Activated T-helper 1 cell treated with anti-CD3 and anti-CD28 coated beads, Interleukin-12 subunit alpha, Interleukin-12 subunit beta, Interleukin-2, Interleukin-4 antibody, amounts not matched to agents 30 ng/mL and 10 ng/mL and 1 ng/mL, durations not matched to agents 14 hours and 24 hours and 36 hours (primary cell): ENCODE results near the gene GADL1. TPM values are rescaled to one million over a fixed set of nuclear protein-coding genes. Genes with fewer than 3 reads are reported as not detected.
A peak's percentile ranks its signal among the peaks of the same experiment; 100 is the strongest.

ENCODE experiments used
- DNase-seq: peaks from one replicate; pipeline ENCODE4 v3.0.0; 2021; ENCODE audit warnings: low spot score
- H3K27ac Mint-ChIP-seq: one replicate; pipeline ENCODE4 v1.8.0; 2021; ENCODE audit warnings: mild to moderate bottlenecking, mixed read lengths
- H3K27me3 Mint-ChIP-seq: one replicate; pipeline ENCODE4 v1.8.0; 2022; ENCODE audit warnings: mild to moderate bottlenecking, moderate library complexity, mixed read lengths; ENCODE audit not compliant: insufficient read depth
- H3K36me3 Mint-ChIP-seq: one replicate; pipeline ENCODE4 v1.8.0; 2021; ENCODE audit warnings: low read depth, mixed read lengths
- H3K4me1 Mint-ChIP-seq: one replicate; pipeline ENCODE4 v1.8.0; 2021; ENCODE audit warnings: low read depth, mixed read lengths
- H3K4me3 Mint-ChIP-seq: one replicate; pipeline ENCODE4 v1.8.0; 2021; ENCODE audit warnings: mild to moderate bottlenecking, moderate library complexity, mixed read lengths
- H3K9me3 Mint-ChIP-seq: one replicate; pipeline ENCODE4 v1.8.0; 2021; ENCODE audit warnings: mixed read lengths
- intact Hi-C: fragments of 100-400 bp; cut with micrococcal nuclease; formaldehyde crosslinking; loops from one replicate; pipeline ENCODE4 v1.15.1; 2024
- total RNA-seq: library from RNA; stranded (reverse); gene quantifications from 2 replicates; pipeline ENCODE4 v1.2.3, GENCODE V29; 2022

Gene GADL1
- total RNA-seq, 1 donor from 2014 or later, result not detected

GRCh38 chr3:30699927-30700326 is 194.5 kb downstream of the GADL1 start:
- no peak for DNase-seq
- no peaks in the 10 kb centered on the region for H3K27me3 Mint-ChIP-seq
- peaks cover 19% of the 10 kb centered on the region for H3K4me1 Mint-ChIP-seq
- H3K9me3 Mint-ChIP-seq, result no peaks in the 10 kb centered on the region
- intact Hi-C loops, result loop anchor here (10.0 kb wide), 1 partner anchor 225 kb away; no protein-coding TSS in a partner anchor
- H3K4me3 Mint-ChIP-seq, result no peak overlapping the region
- no peak overlapping the region for H3K27ac Mint-ChIP-seq
- H3K36me3 Mint-ChIP-seq, result peaks cover 54% of the 10 kb centered on the region

GRCh38 chr3:30698549-30698948 is 195.9 kb downstream of the GADL1 start:
- peaks cover 14% of the 10 kb centered on the region for H3K4me1 Mint-ChIP-seq
- H3K27me3 Mint-ChIP-seq, result no peaks in the 10 kb centered on the region
- peaks cover 59% of the 10 kb centered on the region for H3K36me3 Mint-ChIP-seq
- H3K9me3 Mint-ChIP-seq, result no peaks in the 10 kb centered on the region
- no peak overlapping the region for H3K4me3 Mint-ChIP-seq
- H3K27ac Mint-ChIP-seq, result no peak overlapping the region
- DNase-seq, result no peak
- intact Hi-C loops, result loop anchor here (10.0 kb wide), 1 partner anchor 224 kb away; no protein-coding TSS in a partner anchor

DNA sequence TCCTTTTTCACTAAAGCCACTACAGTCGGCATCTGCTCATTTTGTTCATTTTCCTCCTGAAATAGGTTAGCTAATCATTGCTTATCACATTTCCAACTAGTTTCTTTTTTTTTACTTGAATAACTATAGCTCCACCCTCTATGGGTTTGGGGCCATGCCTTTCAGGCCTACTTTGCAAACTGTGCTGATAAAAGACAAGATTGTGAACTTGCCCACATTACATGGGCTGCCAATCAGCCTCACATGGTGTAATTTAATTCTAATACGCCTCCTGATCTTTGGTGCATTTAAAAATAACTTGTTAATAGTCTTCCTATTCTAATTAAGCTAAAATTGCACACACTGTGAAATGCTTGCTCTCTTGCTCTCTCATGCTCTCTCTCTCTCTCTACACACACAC is 197.6 kb downstream of the GADL1 start:
- DNase-seq, result no peak
- Mint-ChIP-seq H3K4me3 (no peak overlapping the region), H3K27ac (no peak overlapping the region), H3K36me3 (peaks cover 71% of the 10 kb centered on the region), H3K27me3 (no peaks in the 10 kb centered on the region), H3K4me1 (peaks cover 29% of the 10 kb centered on the region), H3K9me3 (no peaks in the 10 kb centered on the region)
- intact Hi-C loops, result loop anchor here (10.0 kb wide), 1 partner anchor 222 kb away; no protein-coding TSS in a partner anchor

DNA sequence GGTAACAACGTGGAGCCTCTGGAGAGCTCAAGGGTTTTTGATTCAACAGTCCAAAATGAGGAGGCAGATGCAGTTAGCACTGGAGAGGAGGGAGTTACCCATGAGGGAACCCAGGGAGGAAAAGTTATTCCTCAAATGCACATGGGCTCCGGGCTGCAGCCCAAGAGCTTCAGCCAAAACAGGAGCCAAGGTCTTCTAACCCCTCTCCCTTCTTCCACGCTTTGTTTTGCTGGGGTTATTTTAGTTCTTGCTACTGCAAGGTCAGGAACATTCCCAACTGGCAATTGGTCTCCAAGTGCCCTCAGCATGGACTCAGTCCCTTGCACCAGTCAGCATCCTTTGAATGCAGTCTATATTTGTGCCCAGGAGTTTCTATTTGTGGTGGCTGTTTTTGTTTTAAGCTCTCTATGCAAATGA is 198.1 kb downstream of the GADL1 start:
- intact Hi-C loops, result loop anchor here (10.0 kb wide), 1 partner anchor 222 kb away; no protein-coding TSS in a partner anchor
- H3K27me3 Mint-ChIP-seq, result no peaks in the 10 kb centered on the region
- H3K9me3 Mint-ChIP-seq, result no peaks in the 10 kb centered on the region
- DNase-seq, result no peak
- H3K27ac Mint-ChIP-seq, result no peak overlapping the region
- H3K36me3 Mint-ChIP-seq, result peaks cover 70% of the 10 kb centered on the region
- peaks cover 32% of the 10 kb centered on the region for H3K4me1 Mint-ChIP-seq
- H3K4me3 Mint-ChIP-seq, result no peak overlapping the region

DNA sequence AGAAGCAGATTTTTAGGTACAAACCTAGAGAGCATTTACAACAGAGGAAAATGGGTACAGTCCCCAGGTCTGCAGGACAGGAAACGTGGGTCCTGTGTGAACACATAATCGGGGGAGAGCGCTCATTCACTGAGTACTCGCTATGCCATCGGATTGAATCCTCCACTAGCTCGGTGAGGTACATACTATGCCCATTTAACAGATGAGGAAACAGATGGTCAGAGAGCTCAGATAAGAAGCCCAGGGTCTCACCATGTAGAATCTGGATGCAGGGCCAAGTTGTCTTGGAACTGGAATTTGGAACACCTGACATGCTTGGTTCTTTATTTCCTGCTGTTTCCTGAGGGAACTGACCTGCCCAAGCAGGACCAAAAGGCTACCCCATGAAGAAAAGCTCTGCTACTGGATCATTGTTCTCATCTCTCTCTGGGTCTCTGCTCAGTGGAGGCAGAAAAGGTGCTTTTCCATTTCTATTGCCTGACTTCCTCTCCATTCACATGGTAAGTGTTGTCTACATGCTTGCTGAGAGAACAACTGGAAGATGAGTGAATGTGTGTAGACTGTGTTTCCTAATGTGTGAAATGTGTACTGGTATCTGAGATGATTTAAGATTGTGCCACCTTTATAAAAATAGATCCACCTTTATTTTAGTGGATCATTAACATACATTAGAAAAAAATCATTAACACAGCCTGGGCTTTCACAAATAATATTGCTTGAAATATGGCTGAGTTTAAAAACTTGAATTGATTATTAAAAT is 199.0 kb downstream of the GADL1 start:
- Mint-ChIP-seq H3K27ac (peak overlapping the region; percentile 55), H3K27me3 (no peaks in the 10 kb centered on the region), H3K4me1 (peaks cover 41% of the 10 kb centered on the region), H3K4me3 (no peak overlapping the region), H3K9me3 (no peaks in the 10 kb centered on the region), H3K36me3 (peaks cover 67% of the 10 kb centered on the region)
- intact Hi-C loops, result loop anchor here (10.0 kb wide), 1 partner anchor 221 kb away; no protein-coding TSS in a partner anchor
- no peak for DNase-seq

DNA sequence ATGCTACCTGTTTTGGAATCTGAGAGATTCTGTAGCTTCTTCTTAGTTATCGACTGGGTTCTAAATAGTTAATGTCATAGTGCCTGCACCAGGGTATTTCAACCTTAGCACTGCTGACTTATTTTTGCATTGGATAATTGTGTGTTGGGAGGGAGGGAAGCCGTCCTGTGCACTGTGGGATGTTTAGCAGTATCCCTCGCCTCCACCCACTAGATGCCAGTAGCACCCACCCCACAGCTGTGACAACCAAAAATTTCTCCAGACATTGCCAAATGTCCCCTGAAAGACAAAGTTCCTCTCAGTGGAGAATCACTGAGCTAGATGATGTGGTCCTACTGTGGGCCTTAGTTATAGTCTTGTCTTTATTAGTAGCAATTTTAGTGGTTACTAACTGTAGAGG is 199.8 kb downstream of the GADL1 start:
- H3K4me1 Mint-ChIP-seq, result peaks cover 49% of the 10 kb centered on the region
- no peaks in the 10 kb centered on the region for H3K9me3 Mint-ChIP-seq
- H3K27ac Mint-ChIP-seq, result no peak overlapping the region
- no peak overlapping the region for H3K4me3 Mint-ChIP-seq
- intact Hi-C loops, result loop anchor here (5.0 to 10.0 kb wide), 2 partner anchors 177 to 220 kb away; no protein-coding TSS in a partner anchor
- no peaks in the 10 kb centered on the region for H3K27me3 Mint-ChIP-seq
- H3K36me3 Mint-ChIP-seq, result peaks cover 71% of the 10 kb centered on the region
- DNase-seq, result no peak

DNA sequence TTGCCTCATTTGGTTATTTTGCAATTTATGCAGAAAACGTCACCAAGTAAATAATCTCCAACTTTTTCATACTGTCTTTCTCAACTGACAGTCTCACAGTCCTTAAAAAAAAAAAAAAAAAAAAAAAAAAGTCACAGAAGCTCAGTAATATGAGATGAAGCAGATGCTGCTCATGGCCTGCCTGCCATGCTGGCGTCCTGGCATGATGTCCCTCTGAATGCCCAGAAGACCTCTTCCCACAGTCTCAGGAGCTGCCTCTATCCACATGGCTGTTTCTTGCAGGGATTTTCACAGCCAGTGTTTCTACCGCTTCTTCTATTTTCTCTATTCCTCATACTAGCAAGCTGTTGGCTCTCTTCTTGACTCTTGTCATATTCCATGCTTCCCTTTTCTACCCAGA is 200.3 kb downstream of the GADL1 start:
- Mint-ChIP-seq H3K36me3 (peaks cover 73% of the 10 kb centered on the region), H3K4me3 (no peak overlapping the region), H3K27ac (no peak overlapping the region), H3K9me3 (no peaks in the 10 kb centered on the region), H3K27me3 (no peaks in the 10 kb centered on the region), H3K4me1 (peaks cover 55% of the 10 kb centered on the region)
- no peak for DNase-seq
- intact Hi-C loops, result loop anchor here (5.0 to 10.0 kb wide), 2 partner anchors 177 to 219 kb away; no protein-coding TSS in a partner anchor

DNA sequence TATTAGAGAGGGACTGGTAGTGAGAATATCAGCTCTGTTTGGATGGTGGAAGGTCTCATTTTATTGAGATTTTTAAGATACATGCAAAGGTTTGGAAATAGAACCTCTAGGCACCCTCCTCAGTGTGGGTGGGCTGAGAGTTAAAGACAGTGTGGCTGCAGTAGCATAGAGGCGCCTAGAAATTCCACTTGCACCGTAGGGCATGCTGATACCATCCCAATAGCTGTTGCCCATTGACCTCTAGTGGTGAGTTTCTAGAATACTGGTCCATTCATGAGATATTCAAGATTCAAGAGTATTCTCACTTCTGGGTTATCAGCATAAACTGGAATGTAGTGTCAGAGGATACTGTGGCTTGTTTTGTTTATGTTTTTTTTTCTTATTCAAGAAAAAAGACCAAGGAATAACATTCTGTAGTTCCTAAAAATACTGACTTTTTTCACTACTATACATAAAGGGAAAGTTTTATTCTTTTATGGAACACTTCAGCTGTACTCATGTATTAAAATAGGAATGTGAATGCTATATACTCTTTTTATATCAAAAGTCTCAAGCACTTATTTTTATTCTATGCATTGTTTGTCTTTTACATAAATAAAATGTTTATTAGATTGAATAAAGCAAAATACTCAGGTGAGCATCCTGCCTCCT is 200.9 kb downstream of the GADL1 start:
- peak overlapping the region; percentile 41 for H3K27ac Mint-ChIP-seq
- intact Hi-C loops, result loop anchor here (1.0 to 10.0 kb wide), 8 partner anchors 49 to 651 kb away; no protein-coding TSS in a partner anchor
- H3K27me3 Mint-ChIP-seq, result no peaks in the 10 kb centered on the region
- peaks cover 60% of the 10 kb centered on the region for H3K4me1 Mint-ChIP-seq
- H3K9me3 Mint-ChIP-seq, result no peaks in the 10 kb centered on the region
- no peak for DNase-seq
- H3K4me3 Mint-ChIP-seq, result no peak overlapping the region
- peaks cover 73% of the 10 kb centered on the region for H3K36me3 Mint-ChIP-seq

- Mint-ChIP-seq H3K27ac (peak overlapping the region; percentile 20), H3K4me3 (no peak overlapping the region), H3K36me3 (peaks cover 74% of the 10 kb centered on the region), H3K27me3 (no peaks in the 10 kb centered on the region), H3K4me1 (peaks cover 69% of the 10 kb centered on the region), H3K9me3 (no peaks in the 10 kb centered on the region)
- DNase-seq, result no peak
- intact Hi-C loops, result loop anchor here (1.0 to 10.0 kb wide), 8 partner anchors 48 to 650 kb away; no protein-coding TSS in a partner anchor
Observed at GRCh38 chr3:30692498-30693130, 201.8 kb downstream of the GADL1 start.

- no peak for DNase-seq
- H3K4me1 Mint-ChIP-seq, result peaks cover 68% of the 10 kb centered on the region
- peaks cover 74% of the 10 kb centered on the region for H3K36me3 Mint-ChIP-seq
- no peaks in the 10 kb centered on the region for H3K9me3 Mint-ChIP-seq
- no peaks in the 10 kb centered on the region for H3K27me3 Mint-ChIP-seq
- no peak overlapping the region for H3K4me3 Mint-ChIP-seq
- no peak overlapping the region for H3K27ac Mint-ChIP-seq
- intact Hi-C loops, result loop anchor here (2.0 to 10.0 kb wide), 4 partner anchors 47 to 441 kb away; no protein-coding TSS in a partner anchor
Observed at GRCh38 chr3:30691944-30692343, 202.5 kb downstream of the GADL1 start.

DNA sequence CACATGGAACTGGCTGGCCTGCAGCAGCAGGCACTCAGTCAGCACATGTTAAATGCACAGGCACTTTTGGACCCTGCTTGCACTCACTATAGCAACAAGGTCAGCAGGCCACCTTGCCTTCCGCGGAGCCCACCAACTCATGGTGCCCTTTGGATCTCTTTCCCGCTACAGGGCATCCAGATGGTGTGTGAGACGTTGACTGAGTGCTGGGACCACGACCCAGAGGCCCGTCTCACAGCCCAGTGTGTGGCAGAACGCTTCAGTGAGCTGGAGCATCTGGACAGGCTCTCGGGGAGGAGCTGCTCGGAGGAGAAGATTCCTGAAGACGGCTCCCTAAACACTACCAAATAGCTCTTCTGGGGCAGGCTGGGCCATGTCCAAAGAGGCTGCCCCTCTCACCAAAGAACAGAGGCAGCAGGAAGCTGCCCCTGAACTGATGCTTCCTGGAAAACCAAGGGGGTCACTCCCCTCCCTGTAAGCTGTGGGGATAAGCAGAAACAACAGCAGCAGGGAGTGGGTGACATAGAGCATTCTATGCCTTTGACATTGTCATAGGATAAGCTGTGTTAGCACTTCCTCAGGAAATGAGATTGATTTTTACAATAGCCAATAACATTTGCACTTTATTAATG is 203.1 kb downstream of the GADL1 start:
- DNase-seq, result no peak
- Mint-ChIP-seq H3K4me1 (peaks cover 69% of the 10 kb centered on the region), H3K36me3 (peaks cover 77% of the 10 kb centered on the region), H3K9me3 (no peaks in the 10 kb centered on the region), H3K27ac (no peak overlapping the region), H3K4me3 (no peak overlapping the region), H3K27me3 (no peaks in the 10 kb centered on the region)
- intact Hi-C loops, result loop anchor here (5.0 to 10.0 kb wide), 2 partner anchors 174 to 217 kb away; no protein-coding TSS in a partner anchor

GRCh38 chr3:30690199-30690598 is 204.3 kb downstream of the GADL1 start:
- no peak overlapping the region for H3K4me3 Mint-ChIP-seq

More at GRCh38 chr3:30690199-30690598, 204.3 kb downstream of the GADL1 start:
- Mint-ChIP-seq H3K4me1 (peaks cover 81% of the 10 kb centered on the region), H3K36me3 (peaks cover 79% of the 10 kb centered on the region), H3K27me3 (no peaks in the 10 kb centered on the region), H3K9me3 (no peaks in the 10 kb centered on the region), H3K27ac (peak overlapping the region; percentile 57)
- intact Hi-C loops, result loop anchor here (5.0 to 10.0 kb wide), 2 partner anchors 173 to 215 kb away; no protein-coding TSS in a partner anchor
- no peak for DNase-seq
